ENCODE data around the gene WAC.
"Not testable (repeated sequence)": the region's sequence is repeated elsewhere in the genome, so short reads cannot be mapped to it uniquely, and the experiment has no call there.

The WAC gene

GRCh38 chr10:28619455-28619854 lies 86.5 kb downstream of the WAC start:
- peak; percentile 18 for DNase-seq

GRCh38 chr10:28620251-28620650 lies 87.3 kb downstream of the WAC start:
- DNase-seq: peak; percentile 8

- no peak for DNase-seq
These were observed 90.6 kb downstream of the WAC start for GRCh38 chr10:28623483-28623882.

DNA sequence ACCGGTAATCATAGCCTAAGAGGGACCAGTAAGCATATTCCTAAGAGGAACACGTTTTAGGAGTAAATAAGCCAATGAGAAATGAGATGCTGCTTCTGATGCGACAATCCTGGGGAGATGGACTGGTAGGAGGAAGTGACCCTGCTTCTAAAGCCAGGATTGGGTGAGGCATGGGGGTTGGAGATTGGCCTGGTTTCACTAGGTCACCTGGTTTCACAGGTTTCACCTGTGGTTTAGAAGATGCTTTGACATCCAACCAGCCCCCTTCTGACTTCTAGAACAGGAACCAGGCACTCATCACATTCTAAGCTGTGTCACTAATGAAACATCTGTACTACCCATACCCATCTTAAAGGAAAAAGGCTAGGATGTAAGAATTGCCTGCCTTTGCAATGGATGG lies 91.4 kb downstream of the WAC start:
- no peak for DNase-seq

GRCh38 chr10:28627102-28627501 lies 94.2 kb downstream of the WAC start:
- DNase-seq: no peak

GRCh38 chr10:28628184-28628893 lies 95.4 kb downstream of the WAC start:
- DNase-seq: no peak

DNA sequence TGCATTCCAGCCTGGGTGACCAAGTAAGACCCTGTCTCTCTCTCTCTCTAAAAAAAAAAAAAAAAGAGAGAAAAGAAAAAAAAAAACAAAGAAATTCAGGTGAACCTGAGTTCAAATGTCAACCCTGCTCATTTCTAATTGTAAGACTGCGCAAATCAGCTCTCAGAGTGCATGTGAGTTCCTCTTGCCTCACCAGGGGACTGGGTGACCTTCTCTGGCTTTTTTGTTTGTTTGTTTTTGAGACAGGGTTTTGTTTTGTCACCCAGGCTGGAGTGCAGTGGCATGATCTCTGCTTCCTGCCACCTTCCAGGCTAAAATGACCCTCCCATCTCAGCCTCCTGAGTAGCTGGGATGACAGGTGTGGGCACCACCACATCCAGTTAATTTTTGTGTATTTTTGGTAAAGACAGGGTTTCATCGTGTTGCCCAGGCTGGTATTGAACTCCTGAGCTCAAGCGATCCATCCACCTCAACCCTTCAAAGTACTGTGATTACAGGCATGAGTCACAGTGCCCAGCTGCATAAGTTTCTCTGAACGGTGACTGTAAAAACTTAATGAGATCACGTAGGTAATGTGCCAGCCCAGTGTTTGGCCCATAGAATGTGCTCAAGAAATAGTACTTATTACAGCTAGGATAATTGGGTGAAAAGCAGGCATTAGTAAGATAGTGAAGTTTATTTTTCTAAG lies 99.1 kb downstream of the WAC start:
- no peak for DNase-seq

- DNase-seq: no peak
These were observed 99.6 kb downstream of the WAC start for GRCh38 chr10:28632584-28632945.

GRCh38 chr10:28633750-28634149 lies 100.8 kb downstream of the WAC start:
- DNase-seq: no peak

- no peak for DNase-seq
These were observed 104.4 kb downstream of the WAC start for GRCh38 chr10:28637346-28637745.

GRCh38 chr10:28638392-28638791 lies 105.5 kb downstream of the WAC start:
- DNase-seq: no peak

GRCh38 chr10:28640551-28640950 lies 107.6 kb downstream of the WAC start:
- DNase-seq: no peak

- DNase-seq: no peak
These were observed 111.7 kb downstream of the WAC start for GRCh38 chr10:28644647-28645046.

DNA sequence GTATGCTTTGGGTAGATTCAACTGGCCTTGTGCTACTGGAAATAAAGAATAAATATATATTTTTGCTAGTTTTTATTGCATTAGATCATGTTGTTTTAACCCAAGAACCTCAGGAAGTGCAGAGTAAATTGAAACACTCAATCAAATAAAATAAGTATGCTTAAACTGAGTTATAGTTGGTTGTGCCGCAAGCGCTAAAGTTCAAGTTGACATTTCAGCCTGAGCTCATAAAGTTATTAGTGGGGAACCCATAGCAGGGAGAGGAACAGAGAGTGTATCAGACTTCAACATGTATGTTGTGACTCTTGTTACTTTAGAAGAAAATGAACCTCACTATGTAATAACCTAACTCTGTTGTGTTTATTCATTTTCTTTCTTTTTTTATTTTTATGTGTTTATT lies 119.2 kb downstream of the WAC start:
- no peak for DNase-seq

GRCh38 chr10:28652703-28653102 lies 119.8 kb downstream of the WAC start:
- DNase-seq: no peak

GRCh38 chr10:28658824-28659223 lies 125.9 kb downstream of the WAC start:
- not testable (repeated sequence) for DNase-seq

DNA sequence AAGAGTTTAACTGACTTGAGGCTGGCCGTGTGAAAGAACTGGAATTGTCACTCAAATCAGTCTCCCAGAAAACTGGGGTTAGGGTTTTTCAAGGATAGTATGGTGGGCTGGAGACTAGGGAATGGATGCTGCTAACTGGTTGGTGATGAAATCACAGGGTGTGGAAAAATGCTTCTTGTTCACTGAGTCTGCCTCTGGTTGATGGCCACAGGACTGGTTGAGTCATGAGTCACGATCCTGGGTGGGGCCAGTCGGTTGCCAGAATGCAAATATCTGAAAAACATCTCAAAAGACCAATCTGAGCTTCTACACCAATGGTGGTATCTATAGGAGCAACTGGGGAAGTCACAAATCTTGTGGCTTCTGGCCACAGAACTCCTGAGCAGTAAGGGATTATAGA lies 128.1 kb downstream of the WAC start:
- DNase-seq: no peak

GRCh38 chr10:28663576-28664368 lies 130.9 kb downstream of the WAC start:
- peak; percentile 15 for DNase-seq

DNA sequence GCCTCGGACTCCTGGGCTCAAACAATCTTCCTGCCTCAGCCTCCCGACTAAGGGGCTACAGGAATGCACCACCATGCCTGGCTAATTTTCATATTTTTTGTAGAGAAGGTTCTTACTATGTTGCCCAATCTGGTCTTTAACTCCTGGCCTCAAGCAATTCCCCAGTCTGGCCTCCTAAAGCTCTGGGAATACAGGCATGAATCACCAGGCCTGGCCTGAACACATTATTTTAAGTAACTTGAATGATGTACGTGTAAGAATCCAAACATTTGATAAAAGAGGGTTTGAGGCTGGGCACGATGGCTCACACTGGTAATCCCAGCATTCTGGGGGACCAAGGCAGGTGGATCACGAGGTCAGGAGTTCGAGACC lies 131.4 kb downstream of the WAC start:
- no peak for DNase-seq

DNA sequence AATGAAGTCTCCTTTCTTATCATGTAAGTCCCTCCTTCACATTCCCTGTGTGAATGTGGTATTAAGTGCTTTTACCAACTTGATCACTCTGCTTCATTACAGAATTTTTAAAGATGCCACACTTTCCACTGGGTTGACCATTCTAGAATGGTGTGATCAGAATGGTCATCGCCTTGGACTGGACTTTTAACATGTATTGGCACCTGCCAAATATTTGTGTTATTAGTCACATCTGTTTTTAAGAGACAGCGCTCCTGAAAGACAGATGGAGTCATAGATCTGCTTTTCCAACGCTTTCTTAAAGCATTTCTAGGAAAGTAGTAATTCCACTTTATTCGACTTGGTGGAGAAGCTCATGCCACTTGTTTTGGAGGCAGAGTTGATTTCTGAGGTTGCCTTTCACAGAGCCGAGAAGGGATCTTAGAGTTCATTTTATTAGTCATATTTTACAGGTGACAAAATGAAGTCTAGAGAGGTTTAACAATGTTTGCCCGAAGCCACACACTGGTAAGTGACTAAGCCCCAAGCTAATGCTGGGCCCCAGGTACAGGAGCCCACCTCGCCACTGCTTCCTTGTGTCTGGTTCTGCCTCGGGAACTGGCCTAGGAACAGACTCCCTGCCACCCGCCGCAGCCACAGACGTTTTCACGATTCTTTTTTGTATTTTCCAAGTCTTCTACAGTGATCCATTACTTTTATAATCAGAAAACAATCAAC lies 134.0 kb downstream of the WAC start:
- DNase-seq: no peak

DNA sequence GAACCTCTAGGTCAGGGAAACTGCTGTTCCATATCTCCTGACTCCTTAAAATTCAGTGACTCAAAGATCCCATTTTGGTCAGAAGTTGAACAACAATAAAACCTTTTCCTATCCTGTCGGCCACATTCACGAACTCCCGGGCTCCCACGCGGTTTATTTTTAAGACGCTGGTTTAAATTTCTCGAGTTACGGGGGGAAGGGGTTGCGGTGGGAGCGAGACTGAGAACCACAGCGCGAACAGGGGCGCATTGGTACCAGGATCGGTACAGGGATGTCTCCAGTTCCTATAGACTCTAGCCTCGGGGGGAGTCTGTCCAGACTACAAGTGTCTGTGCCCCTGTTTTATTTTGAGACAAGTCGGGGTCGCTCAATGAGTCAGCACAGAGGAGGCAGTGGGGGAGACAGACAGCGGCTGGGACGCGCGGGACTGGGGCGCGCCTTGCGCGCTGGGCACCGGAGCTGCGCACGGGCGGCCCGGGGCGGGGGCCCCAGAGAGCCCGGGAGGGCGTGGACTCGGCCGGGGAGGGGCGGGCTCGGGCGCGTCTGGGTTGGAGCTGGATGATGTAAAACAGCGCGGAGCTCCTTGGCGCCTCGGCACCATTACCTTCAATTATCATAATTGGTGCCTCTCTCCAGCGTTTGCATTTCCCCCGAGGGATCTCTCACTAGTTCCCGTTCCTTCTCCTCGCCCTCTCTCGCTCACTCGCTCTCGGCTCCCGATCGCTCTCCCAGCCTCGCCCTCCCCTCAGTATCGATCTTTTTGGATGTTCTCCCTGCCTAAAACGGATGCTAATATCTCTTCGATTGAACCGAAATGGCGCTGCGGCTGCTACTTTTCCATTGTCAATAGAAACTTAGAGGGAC lies 135.7 kb downstream of the WAC start:
- no peak for DNase-seq
